Brain microvascular endothelial cell (primary cell): ENCODE measurements around the gene CRYZ.

Source experiments
- DNase-seq: peaks from one replicate; pipeline ENCODE4 v3.0.0-alpha.2; 2020
- H3K27ac ChIP-seq: fragments of 250-450 bp; sonication (Bioruptor Pico); 2 replicates; pipeline ENCODE4 v1.5.1; 2020; ENCODE audit warnings: mild to moderate bottlenecking, moderate library complexity
- H3K27me3 ChIP-seq: fragments of 250-450 bp; sonication (Bioruptor Pico); replicated peaks from 2 replicates; pipeline ENCODE4 v1.5.1; 2020; ENCODE audit warnings: mild to moderate bottlenecking
- H3K36me3 ChIP-seq: fragments of 250-450 bp; sonication (Bioruptor Pico); replicated peaks from 2 replicates; pipeline ENCODE4 v1.5.1; 2020; ENCODE audit warnings: mild to moderate bottlenecking
- H3K4me3 ChIP-seq: 2 replicates; pipeline ENCODE4 v1.5.1; 2011; ENCODE audit warnings: low read depth, mild to moderate bottlenecking, control low read depth, low read length, moderate library complexity
- CTCF ChIP-seq: IDR thresholded peaks from 2 replicates; pipeline ENCODE4 v1.5.1; 2011; ENCODE audit warnings: low read depth, mild to moderate bottlenecking, moderate library complexity, low read length, control low read depth, inconsistent platforms; ENCODE audit errors: missing control alignments
- in situ Hi-C: cut with HindIII; loops from 2 replicates; pipeline ENCODE4 v1.10.0; 2017; ENCODE audit warnings: low sequenced_read_pairs, low pct_ligation_motif_present

Gene CRYZ, protein sequence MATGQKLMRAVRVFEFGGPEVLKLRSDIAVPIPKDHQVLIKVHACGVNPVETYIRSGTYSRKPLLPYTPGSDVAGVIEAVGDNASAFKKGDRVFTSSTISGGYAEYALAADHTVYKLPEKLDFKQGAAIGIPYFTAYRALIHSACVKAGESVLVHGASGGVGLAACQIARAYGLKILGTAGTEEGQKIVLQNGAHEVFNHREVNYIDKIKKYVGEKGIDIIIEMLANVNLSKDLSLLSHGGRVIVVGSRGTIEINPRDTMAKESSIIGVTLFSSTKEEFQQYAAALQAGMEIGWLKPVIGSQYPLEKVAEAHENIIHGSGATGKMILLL

GRCh38 chr1:74732960-74733603 lies at the start of gene CRYZ, which contains the start of gene TYW3:
TSS of gene CRYZ (minus strand) at chr1:74733050. CDS start at chr1:74724821, 8,229 bp downstream.
TSS of gene TYW3 (plus strand) at chr1:74733152. CDS start at chr1:74733245, 93 bp downstream.
- peak within 1 kb of the TSS; percentile 84 for H3K27ac ChIP-seq
- DNase-seq = peak; percentile 94
- no peaks in the 10 kb centered on the region for H3K27me3 ChIP-seq
- peaks cover 9% of the 10 kb centered on the region for H3K36me3 ChIP-seq
- in situ Hi-C loops = no loop called here
- TF ChIP-seq CTCF = no peak
- H3K4me3 ChIP-seq = peak within 1 kb of the TSS; percentile 92

DNA sequence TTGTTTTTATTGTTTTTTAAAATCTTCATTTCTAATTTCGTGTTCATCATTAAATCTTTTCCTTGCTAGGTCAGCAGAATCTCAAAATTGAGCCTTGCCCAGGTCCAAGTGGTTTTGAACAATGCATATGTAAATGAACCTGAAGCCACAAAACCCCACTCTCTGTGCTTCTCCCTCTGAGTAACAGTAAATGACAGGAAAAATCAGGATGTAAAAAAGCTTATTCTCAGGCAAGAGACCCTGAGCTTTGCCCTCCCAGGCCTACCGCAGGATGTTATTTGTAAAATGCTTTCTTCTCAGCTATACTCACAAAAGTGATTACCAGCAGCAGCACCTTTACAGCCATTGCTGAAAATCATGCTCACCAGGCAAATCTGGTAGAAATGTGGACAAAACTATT lies 47.7 kb upstream of the CRYZ start:
- no peak for TF ChIP-seq CTCF
- Histone ChIP-seq H3K4me3 (no peak overlapping the region), H3K27ac (no peak overlapping the region), H3K27me3 (no peaks in the 10 kb centered on the region), H3K36me3 (no peaks in the 10 kb centered on the region)
- in situ Hi-C loops = no loop called here
- no peak for DNase-seq

DNA sequence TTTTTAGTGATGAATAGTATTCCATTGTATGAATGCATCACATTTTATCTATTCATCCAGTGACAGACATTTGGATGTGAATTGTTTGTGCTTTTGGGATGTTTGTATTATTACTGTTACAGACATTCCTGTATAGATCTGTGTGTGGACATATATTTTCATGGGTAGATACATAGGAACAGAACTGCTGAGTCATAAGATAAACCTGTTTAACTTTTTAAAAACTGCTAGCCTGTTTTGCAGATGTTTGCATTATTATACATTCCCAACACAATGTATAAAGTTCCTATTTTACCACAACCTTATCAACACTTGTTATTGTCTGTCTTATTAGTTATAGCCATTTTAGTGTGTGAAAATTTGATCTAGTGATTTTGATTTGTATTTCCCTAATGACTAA lies 46.9 kb upstream of the CRYZ start:
- Histone ChIP-seq H3K4me3 (no peak overlapping the region), H3K27ac (no peak overlapping the region), H3K27me3 (no peaks in the 10 kb centered on the region), H3K36me3 (no peaks in the 10 kb centered on the region)
- in situ Hi-C loops = no loop called here
- no peak for DNase-seq
- no peak for TF ChIP-seq CTCF

DNA sequence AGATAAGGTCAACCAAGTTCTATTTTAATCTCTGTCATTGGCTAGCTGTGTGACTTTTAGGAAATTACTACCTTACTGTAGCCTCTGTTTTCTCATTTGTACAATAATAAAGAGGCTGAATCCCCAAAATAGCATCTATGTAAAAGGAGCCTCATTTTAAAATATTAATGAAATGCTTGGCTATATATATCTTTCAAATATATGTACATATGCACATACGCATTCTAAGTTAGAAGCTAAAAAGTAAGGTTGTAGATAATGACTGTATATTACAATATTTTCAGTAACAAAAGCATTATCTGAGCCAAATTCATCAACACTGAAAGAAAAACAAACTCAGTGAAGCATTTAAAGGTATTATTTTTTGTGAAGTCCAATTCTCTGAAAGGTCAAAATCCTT lies 44.7 kb upstream of the CRYZ start:
- in situ Hi-C loops = no loop called here
- Histone ChIP-seq H3K27me3 (no peaks in the 10 kb centered on the region), H3K36me3 (no peaks in the 10 kb centered on the region), H3K4me3 (no peak overlapping the region), H3K27ac (no peak overlapping the region)
- no peak for TF ChIP-seq CTCF
- DNase-seq = no peak

- TF ChIP-seq CTCF = no peak
- in situ Hi-C loops = no loop called here
- Histone ChIP-seq H3K4me3 (no peak overlapping the region), H3K27ac (no peak overlapping the region), H3K27me3 (no peaks in the 10 kb centered on the region), H3K36me3 (no peaks in the 10 kb centered on the region)
- DNase-seq = no peak
Observed at GRCh38 chr1:74775735-74776134, 42.9 kb upstream of the CRYZ start.
